BJ (cell line): ENCODE measurements around the gene OIP5. TPM values are rescaled to one million over a fixed set of nuclear protein-coding genes. Genes with fewer than 3 reads are reported as not detected.
A peak's percentile ranks its signal among the peaks of the same experiment; 100 is the strongest.
"Not testable (repeated sequence)": the region's sequence is repeated elsewhere in the genome, so short reads cannot be mapped to it uniquely, and the experiment has no call there.

Experiments used
- CTCF ChIA-PET: fragments of 350-600 bp; formaldehyde crosslinking; extraction: SDS; loops from one replicate; lab custom pipeline; 2021; ENCODE audit warnings: antibody characterized with exemption, inconsistent platforms; lab: Yijun Ruan, JAX
- POLR2A ChIA-PET: fragments of 300-600 bp; sonication (Branson Sonifier 250); formaldehyde crosslinking; extraction: SDS; loops from one replicate; lab custom pipeline; 2021; ENCODE audit warnings: antibody characterized with exemption; lab: Charles Lee
- DNase-seq: peaks from one replicate; pipeline ENCODE4 v3.0.0-alpha.2; 2011; ENCODE audit warnings: low read depth
- H3K27me3 ChIP-seq: 2 replicates; pipeline ENCODE4 v1.6.0; 2011; ENCODE audit warnings: low read length; ENCODE audit not compliant: control insufficient read depth, insufficient read depth
- H3K36me3 ChIP-seq: 2 replicates; pipeline ENCODE4 v1.5.1; 2011; ENCODE audit warnings: low read length; ENCODE audit not compliant: control insufficient read depth, insufficient read depth
- H3K4me3 ChIP-seq: 2 replicates; pipeline ENCODE4 v1.5.1; 2011; ENCODE audit warnings: low read depth, mild to moderate bottlenecking, control low read depth, low read length
- CTCF ChIP-seq: IDR thresholded peaks from 2 replicates; pipeline ENCODE4 v1.5.1; 2011; ENCODE audit warnings: low read depth, mild to moderate bottlenecking, control low read depth, inconsistent platforms, low read length, moderate library complexity; ENCODE audit not compliant: insufficient read depth
- polyA plus RNA-seq: library from polyadenylated mRNA; depleted of rRNA; stranded (reverse); fragments of >200 nt; gene quantifications from 2 replicates; pipeline ENCODE4 v1.2.3, GENCODE V29; 2011

OIP5 gene
- polyA plus RNA-seq, 1 experiment, result 4.0 TPM

DNA sequence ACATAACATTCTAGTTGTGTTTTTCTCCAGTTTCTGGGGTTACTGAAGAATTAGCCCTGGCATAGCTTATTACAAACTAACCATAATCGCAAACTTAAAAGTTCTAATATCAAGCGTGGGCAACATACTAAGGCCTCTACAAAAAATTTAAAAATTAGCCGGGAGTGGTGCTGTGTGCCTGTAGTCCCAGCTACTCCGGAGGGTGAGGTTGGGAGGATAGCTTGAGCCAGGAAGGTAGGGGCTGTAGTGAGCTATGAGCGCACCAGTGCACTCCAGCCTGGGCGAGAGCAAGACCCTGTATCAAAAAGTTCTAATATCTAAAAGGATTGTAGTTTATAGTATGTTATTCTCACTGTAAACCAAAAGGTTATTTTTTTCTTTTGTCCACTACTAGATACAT, 1.1 kb downstream of the OIP5 start:
- no peak for TF ChIP-seq CTCF
- ChIA-PET POLR2A (no interaction called here), CTCF (interaction anchor here (0.7 to 2.7 kb wide), 3 partner anchors 14 to 427 kb away, joined by 3 to 16 read pairs (median 3); no protein-coding TSS in a partner anchor)
- H3K4me3 ChIP-seq, result peak overlapping the region; percentile 68; the same call in 1 of the 2 replicates
- DNase-seq, result no peak
- H3K27me3 ChIP-seq, result no peaks in the 10 kb centered on the region
- no peaks in the 10 kb centered on the region for H3K36me3 ChIP-seq

DNA sequence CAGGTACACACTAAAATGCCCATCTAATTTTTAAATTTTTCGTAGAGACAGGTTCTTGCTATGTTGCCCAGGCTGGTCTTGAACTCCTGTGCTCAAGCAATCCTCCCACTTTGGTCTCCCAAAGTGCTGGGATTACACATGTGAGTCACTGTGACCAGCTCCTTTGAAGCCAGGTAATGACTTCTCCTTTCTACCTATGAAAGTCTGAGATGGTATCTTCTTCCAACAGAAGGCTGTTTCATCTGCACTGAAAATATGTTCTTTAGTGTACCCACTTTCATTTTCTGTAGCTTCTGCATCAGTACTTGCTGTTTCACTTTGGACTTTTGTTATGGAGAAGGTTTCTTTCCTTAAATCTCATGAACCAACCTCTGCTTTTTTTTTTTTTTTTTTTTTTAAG, 8.8 kb downstream of the OIP5 start:
- Histone ChIP-seq H3K27me3 (no peaks in the 10 kb centered on the region), H3K4me3 (no peak overlapping the region), H3K36me3 (no peaks in the 10 kb centered on the region)
- ChIA-PET CTCF (interaction anchor here (1.0 to 1.5 kb wide), 2 partner anchors 9 to 93 kb away, joined by 3 to 6 read pairs; partner anchors contain the start of genes CHP1, NUSAP1 and OIP5), POLR2A (no interaction called here)
- DNase-seq, result no peak
- no peak for TF ChIP-seq CTCF

DNA sequence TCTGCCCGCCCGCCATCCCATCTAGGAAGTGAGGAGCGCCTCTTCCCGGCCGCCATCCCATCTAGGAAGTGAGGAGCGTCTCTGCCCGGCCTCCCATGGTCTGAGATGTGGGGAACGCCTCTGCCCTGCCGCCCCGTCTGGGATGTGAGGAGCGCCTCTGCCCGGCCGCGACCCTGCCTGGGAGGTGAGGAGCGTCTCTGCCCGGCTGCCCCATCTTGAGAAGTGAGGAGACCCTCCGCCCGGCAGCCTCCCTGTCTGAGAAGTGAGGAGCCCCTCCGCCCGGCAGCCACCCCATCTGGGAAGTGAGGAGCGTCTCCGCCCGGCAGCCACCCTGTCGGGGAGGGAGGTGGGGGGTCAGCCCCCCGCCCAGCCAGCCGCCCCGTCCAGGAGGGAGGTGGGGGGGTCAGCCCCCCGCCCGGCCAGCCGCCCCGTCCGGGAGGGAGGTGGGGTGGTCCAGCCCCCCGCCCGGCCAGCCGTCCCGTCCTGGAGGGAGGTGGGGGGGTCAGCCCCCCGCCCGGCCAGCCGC, 11.5 kb downstream of the OIP5 start:
- POLR2A ChIA-PET, DNase-seq, CTCF ChIA-PET, H3K4me3 ChIP-seq, H3K27me3 ChIP-seq, H3K36me3 ChIP-seq: not testable (repeated sequence)

DNA sequence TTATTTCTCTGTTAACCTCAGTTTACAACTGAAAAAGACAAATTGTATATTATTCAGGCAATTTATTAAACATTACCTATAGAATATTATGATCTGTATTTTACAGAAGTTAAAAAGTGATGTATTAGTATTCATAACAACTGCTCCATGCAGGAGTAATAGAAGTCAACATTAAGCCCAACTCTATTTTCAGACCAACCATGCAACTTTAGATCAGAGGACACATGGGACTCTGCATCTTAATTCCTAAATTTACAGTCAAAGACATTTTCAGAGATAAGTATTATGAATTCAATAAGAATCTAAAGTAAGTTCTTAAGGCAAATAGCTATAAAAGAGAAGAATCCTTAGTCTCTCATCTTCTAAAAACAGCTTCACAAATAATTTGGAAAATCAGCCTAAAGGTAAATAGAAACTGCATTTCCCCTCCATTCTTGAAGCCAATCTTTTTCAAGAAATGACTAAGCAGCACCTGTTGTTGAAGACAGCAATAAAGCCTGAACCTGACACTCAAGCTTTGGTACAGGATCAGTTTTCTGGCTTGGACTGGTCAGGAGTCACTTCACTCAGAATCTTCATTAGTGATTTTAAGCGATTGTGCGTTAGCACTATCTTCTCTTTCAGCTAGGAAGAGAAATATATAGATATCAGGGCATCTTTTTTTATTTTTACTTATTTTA, 23.0 kb downstream of the OIP5 start:
- Histone ChIP-seq H3K4me3 (no peak overlapping the region), H3K36me3 (no peaks in the 10 kb centered on the region), H3K27me3 (no peaks in the 10 kb centered on the region)
- DNase-seq, result no peak
- ChIA-PET POLR2A (no interaction called here), CTCF (interaction anchor here (1.0 kb wide), 1 partner anchor 23 kb away, joined by 3 read pairs; the partner anchor contains the start of genes NUSAP1 and OIP5)
- no peak for TF ChIP-seq CTCF

GRCh38 chr15:41307679-41308078, 24.7 kb downstream of the OIP5 start:
- H3K4me3 ChIP-seq, result no peak overlapping the region
- H3K27me3 ChIP-seq, result no peaks in the 10 kb centered on the region
- DNase-seq, result no peak
- ChIA-PET CTCF (interaction anchor here (1.5 kb wide), 1 partner anchor 25 kb away, joined by 5 read pairs; the partner anchor contains the start of genes NUSAP1 and OIP5), POLR2A (no interaction called here)
- no peak for TF ChIP-seq CTCF
- no peaks in the 10 kb centered on the region for H3K36me3 ChIP-seq
